Keratinocyte (primary cell): ENCODE measurements around the gene UNC93A. TPM values are rescaled to one million over a fixed set of nuclear protein-coding genes. Genes with fewer than 3 reads are reported as not detected.

ENCODE experiments used
- DNase-seq: peaks from one replicate; pipeline ENCODE4 v3.0.0-alpha.2; 2011; ENCODE audit warnings: low read depth, missing footprints, low spot score
- FAIRE-seq: peaks from 2 replicates; lab custom pipeline; 2011; peaks lifted over from hg19 to GRCh38; lab: Jason Lieb, UNC
- H2AFZ ChIP-seq: 2 replicates; pipeline ENCODE4 v1.6.0; 2012; ENCODE audit warnings: low read length, control low read depth, inconsistent platforms; ENCODE audit not compliant: control insufficient read depth
- H3K27ac ChIP-seq: 2 replicates; pipeline ENCODE4 v1.5.1; 2011; ENCODE audit warnings: low read length; ENCODE audit not compliant: control insufficient read depth, insufficient read depth
- H3K27me3 ChIP-seq: 3 replicates; pipeline ENCODE4 v1.6.0; 2011; ENCODE audit warnings: low read length; ENCODE audit not compliant: control insufficient read depth, insufficient read depth; ENCODE audit errors: extremely low read depth
- H3K36me3 ChIP-seq, 2 experiments: 2 replicates in 1 of 2; 3 replicates in 1 of 2; pipeline ENCODE4 v1.5.1; 2011; ENCODE audit warnings: low read length in 2 of 2, mild to moderate bottlenecking in 1 of 2; ENCODE audit not compliant: control insufficient read depth in 2 of 2, insufficient read depth in 2 of 2; ENCODE audit errors: extremely low read depth in 1 of 2
- H3K4me1 ChIP-seq: 3 replicates; pipeline ENCODE4 v1.5.1; 2011; ENCODE audit warnings: low read length; ENCODE audit not compliant: control insufficient read depth, insufficient read depth; ENCODE audit errors: extremely low read depth
- H3K4me2 ChIP-seq: 3 replicates; pipeline ENCODE4 v1.6.0; 2011; ENCODE audit warnings: low read depth, low read length; ENCODE audit not compliant: control insufficient read depth, insufficient read depth; ENCODE audit errors: extremely low read depth
- H3K4me3 ChIP-seq, 3 experiments: fragments of 200-600 bp in 1 of 3; sonication (generic) in 1 of 3; 2 replicates in 2 of 3; 3 replicates in 1 of 3; pipeline ENCODE4 v1.5.1; 2011 to 2016; ENCODE audit warnings: low read length in 3 of 3, mild to moderate bottlenecking in 3 of 3, control low read depth in 2 of 3, inconsistent platforms in 1 of 3, low read depth in 1 of 3, mixed read lengths in 1 of 3, mixed run types in 1 of 3, moderate library complexity in 1 of 3; ENCODE audit not compliant: control insufficient read depth in 2 of 3, insufficient read depth in 2 of 3; ENCODE audit errors: extremely low read depth in 1 of 3
- H3K79me2 ChIP-seq: 2 replicates; pipeline ENCODE4 v1.6.0; 2012; ENCODE audit warnings: low read length; ENCODE audit not compliant: control insufficient read depth, insufficient read depth
- H3K9ac ChIP-seq: 3 replicates; pipeline ENCODE4 v1.6.0; 2011; ENCODE audit warnings: low read length; ENCODE audit not compliant: control insufficient read depth, insufficient read depth; ENCODE audit errors: extremely low read depth
- H3K9me1 ChIP-seq: 3 replicates; pipeline ENCODE4 v1.6.0; 2011; ENCODE audit warnings: low read length; ENCODE audit not compliant: control insufficient read depth, insufficient read depth; ENCODE audit errors: extremely low read depth
- H3K9me3 ChIP-seq: 2 replicates; pipeline ENCODE4 v1.5.1; 2012; ENCODE audit warnings: low read depth, low read length; ENCODE audit not compliant: control insufficient read depth
- H4K20me1 ChIP-seq: 3 replicates; pipeline ENCODE4 v1.6.0; 2011; ENCODE audit warnings: low read length; ENCODE audit not compliant: control insufficient read depth, insufficient read depth; ENCODE audit errors: extremely low read depth
- CTCF ChIP-seq, 3 experiments: IDR thresholded peaks in 1 of 3; conservative IDR thresholded peaks in 1 of 3; optimal IDR thresholded peaks in 1 of 3; 2 replicates in 2 of 3; 3 replicates in 1 of 3; pipeline versions ENCODE3 to v1.5.1; 2011; ENCODE audit warnings: low read length in 3 of 3, mild to moderate bottlenecking in 3 of 3, moderate library complexity in 2 of 3, control low read depth in 1 of 3, inconsistent platforms in 1 of 3; ENCODE audit not compliant: insufficient read depth in 2 of 3; ENCODE audit errors: extremely low read depth in 1 of 3
- EZH2 ChIP-seq: IDR thresholded peaks from one replicate; pipeline ENCODE4 v1.6.1; 2012; ENCODE audit warnings: inconsistent platforms, mild to moderate bottlenecking, low read length, moderate library complexity
- dilution Hi-C: fragments of 300-500 bp; cut with MboI; formaldehyde crosslinking; loops from one replicate; pipeline ENCODE4 v1.7.0; 2020; ENCODE audit warnings: low sequenced_read_pairs; ENCODE audit not compliant: extremely low pct_ligation_motif_present
- polyA plus RNA-seq, 5 experiments: library from polyadenylated mRNA; depleted of rRNA in 3 of 5; stranded (reverse) in 3 of 5; stranded (forward) in 1 of 5; unstranded in 1 of 5; fragments of >200 nt; gene quantifications; 1 replicate in 1 of 5; 2 replicates in 3 of 5; 3 replicates in 1 of 5; pipeline versions ENCODE4 v1.2.1 to v1.2.3, GENCODE V29; 2011 to 2012; ENCODE audit warnings: missing spikeins in 2 of 5, low read depth in 1 of 5, low replicate concordance in 1 of 5

The UNC93A gene
- polyA plus RNA-seq, 1 donor (not counting 4 experiments of a cell fraction or from before 2014, with no cell fraction given), result not detected

GRCh38 chr6:167300902-167301777, 10.0 kb downstream of the UNC93A start:
- dilution Hi-C loops, result no loop called here
- Histone ChIP-seq H3K27me3 (no peaks in the 10 kb centered on the region), H3K9me3 (peaks cover 2% of the 10 kb centered on the region), H3K4me1 (no peaks in the 10 kb centered on the region), H3K9me1 (no peaks in the 10 kb centered on the region), H2AFZ (no peak overlapping the region), H3K36me3 (no peaks in the 10 kb centered on the region), H3K79me2 (no peaks in the 10 kb centered on the region), H3K4me3 (no peak overlapping the region), H3K4me2 (no peak overlapping the region), H4K20me1 (no peaks in the 10 kb centered on the region), H3K9ac (no peak overlapping the region), H3K27ac (no peak overlapping the region)
- FAIRE-seq (no peak), DNase-seq (no peak)
- TF ChIP-seq CTCF (optimal IDR thresholded peaks at IDR 0.05 in 1 of 3, IDR thresholded peaks at IDR 0.05 in 1 of 3, conservative IDR thresholded peaks at IDR 0.05 in 1 of 3; ENCODE audit: extremely low read depth in 1 of 3, insufficient read depth in 2 of 3, low read length in 3 of 3) (no peak), EZH2 (no peak)

- Histone ChIP-seq H4K20me1 (no peaks in the 10 kb centered on the region), H3K27ac (no peak overlapping the region), H3K4me2 (no peak overlapping the region), H3K36me3 (no peaks in the 10 kb centered on the region), H3K9me1 (no peaks in the 10 kb centered on the region), H3K4me1 (no peaks in the 10 kb centered on the region), H3K4me3 (no peak overlapping the region), H3K9me3 (peaks cover 4% of the 10 kb centered on the region), H3K79me2 (no peaks in the 10 kb centered on the region), H2AFZ (no peak overlapping the region), H3K9ac (no peak overlapping the region), H3K27me3 (no peaks in the 10 kb centered on the region)
- DNase-seq (no peak), FAIRE-seq (no peak)
- dilution Hi-C loops, result no loop called here
- TF ChIP-seq EZH2, result no peak
- TF ChIP-seq CTCF (optimal IDR thresholded peaks at IDR 0.05 in 1 of 3, IDR thresholded peaks at IDR 0.05 in 1 of 3, conservative IDR thresholded peaks at IDR 0.05 in 1 of 3; ENCODE audit: extremely low read depth in 1 of 3, insufficient read depth in 2 of 3, low read length in 3 of 3), result no peak
These were observed 11.0 kb downstream of the UNC93A start for GRCh38 chr6:167302074-167302473.
